ENCODE data around the gene SMAD6. TPM values are rescaled to one million over a fixed set of nuclear protein-coding genes. Genes with fewer than 3 reads are reported as not detected.

Gene SMAD6
- total and polyA plus RNA-seq, 10 of the 15 experiments (the other 5 are each of a cell fraction or from before 2014, with no cell fraction given), result under 0.01 to 0.10 (median 0.03) TPM; not detected in 7

DNA sequence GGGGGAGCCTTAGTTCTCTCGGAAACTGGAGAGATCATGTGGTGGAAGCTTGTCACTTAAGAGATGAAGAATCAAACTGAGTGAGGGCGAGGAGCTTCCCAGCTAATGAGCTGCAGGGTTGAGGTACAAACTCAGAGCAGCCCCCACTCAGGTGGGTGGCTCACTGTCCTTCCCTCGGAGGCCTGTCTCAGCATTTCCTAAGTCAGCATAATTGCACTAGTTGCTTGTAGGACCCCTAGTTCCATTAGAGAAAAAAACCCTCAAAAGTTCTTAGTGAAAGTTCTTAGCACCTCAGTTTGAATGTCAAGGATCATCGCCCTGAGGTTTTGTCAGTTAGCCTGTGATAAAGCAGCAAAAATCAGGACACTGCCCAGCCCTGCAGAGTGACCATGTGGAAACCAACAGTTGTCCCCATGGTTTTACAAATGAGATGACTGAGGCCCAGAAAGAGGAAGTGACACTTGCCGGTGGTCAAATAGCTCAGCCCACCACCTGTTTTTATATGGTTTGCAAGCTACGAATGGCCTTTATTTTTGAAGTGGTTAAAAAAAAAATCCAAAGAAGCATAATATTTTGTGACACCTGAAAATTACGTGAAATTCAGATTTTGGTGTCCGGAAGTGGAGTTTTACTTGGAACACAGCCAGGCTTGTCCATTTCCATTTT, 11.9 kb downstream of the SMAD6 start (continued):
- TF ChIP-seq ETV6 (conservative IDR thresholded peaks at IDR 0.05 in 1 of 2, IDR thresholded peaks at IDR 0.05 in 1 of 2; ENCODE audit: borderline replicate concordance in 1 of 2, low read depth in 1 of 2) (no peak), HDGF (IDR thresholded peaks at IDR 0.05) (no peak), HCFC1 (IDR thresholded peaks at IDR 0.05; ENCODE audit: low read length) (no peak), ESRRA (IDR thresholded peaks at IDR 0.05; ENCODE audit: low read length) (no peak), TCF7 (IDR thresholded peaks at IDR 0.05; ENCODE audit: borderline replicate concordance) (peak; percentile 87), STAT1 (conservative IDR thresholded peaks at IDR 0.05) (no peak), SIN3A (IDR thresholded peaks at IDR 0.05; ENCODE audit: low read depth, low read length) (no peak), RFX5 (IDR thresholded peaks at IDR 0.05; ENCODE audit: low read depth, low read length) (no peak), PAX8 (IDR thresholded peaks at IDR 0.05) (no peak), TARDBP (IDR thresholded peaks at IDR 0.05; ENCODE audit: borderline replicate concordance) (no peak), BHLHE40 (IDR thresholded peaks at IDR 0.05; ENCODE audit: borderline replicate concordance in 1 of 2, low read depth in 2 of 2, low read length in 1 of 2) (peak; percentile 34 to 56; a peak in 2 of 4 replicates), ZNF622 (IDR thresholded peaks at IDR 0.05) (no peak), IRF4 (IDR thresholded peaks at IDR 0.05; ENCODE audit: low read depth, low read length) (peak; percentile 92), RBBP5 (conservative IDR thresholded peaks at IDR 0.05) (no peak), MEF2A (IDR thresholded peaks at IDR 0.05; ENCODE audit: insufficient read depth, low read depth, low read length) (0 out of 2 replicates have a peak, but pooled peaks have one; percentile 22), TBL1XR1 (IDR thresholded peaks at IDR 0.05; ENCODE audit: low read depth, low read length) (no peak), NR2C2 (IDR thresholded peaks at IDR 0.05; ENCODE audit: borderline replicate concordance, control insufficient read depth, insufficient read length, low read depth) (no peak), MEF2B (IDR thresholded peaks at IDR 0.05; ENCODE audit: partially characterized antibody, poor library complexity, severe bottlenecking) (peak; percentile 48), SMC3 (IDR thresholded peaks at IDR 0.05; ENCODE audit: borderline replicate concordance, low read length) (no peak), CREB1 (IDR thresholded peaks at IDR 0.05; ENCODE audit: low read depth) (no peak), POLR2A (IDR thresholded peaks at IDR 0.05; ENCODE audit: low read depth, low read length) (no peak), ZSCAN29 (IDR thresholded peaks at IDR 0.05) (no peak), JUND (IDR thresholded peaks at IDR 0.05; ENCODE audit: low read depth, low read length) (no peak), SMAD1 (IDR thresholded peaks at IDR 0.05; ENCODE audit: low read depth, partially characterized antibody) (peak; percentile 27), GABPA (IDR thresholded peaks at IDR 0.05; ENCODE audit: low read depth) (no peak), GATAD2B (conservative IDR thresholded peaks at IDR 0.05; ENCODE audit: low read depth) (0 out of 2 replicates have a peak, but pooled peaks have one; percentile 62), HDAC2 (IDR thresholded peaks at IDR 0.05) (no peak)
- TF ChIP-seq, protein P1, sequence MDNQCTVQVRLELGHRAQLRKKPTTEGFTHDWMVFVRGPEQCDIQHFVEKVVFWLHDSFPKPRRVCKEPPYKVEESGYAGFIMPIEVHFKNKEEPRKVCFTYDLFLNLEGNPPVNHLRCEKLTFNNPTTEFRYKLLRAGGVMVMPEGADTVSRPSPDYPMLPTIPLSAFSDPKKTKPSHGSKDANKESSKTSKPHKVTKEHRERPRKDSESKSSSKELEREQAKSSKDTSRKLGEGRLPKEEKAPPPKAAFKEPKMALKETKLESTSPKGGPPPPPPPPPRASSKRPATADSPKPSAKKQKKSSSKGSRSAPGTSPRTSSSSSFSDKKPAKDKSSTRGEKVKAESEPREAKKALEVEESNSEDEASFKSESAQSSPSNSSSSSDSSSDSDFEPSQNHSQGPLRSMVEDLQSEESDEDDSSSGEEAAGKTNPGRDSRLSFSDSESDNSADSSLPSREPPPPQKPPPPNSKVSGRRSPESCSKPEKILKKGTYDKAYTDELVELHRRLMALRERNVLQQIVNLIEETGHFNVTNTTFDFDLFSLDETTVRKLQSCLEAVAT (IDR thresholded peaks at IDR 0.05), result 0 out of 2 replicates have a peak, but pooled peaks have one; percentile 29
- TF ChIP-seq, protein P2, sequence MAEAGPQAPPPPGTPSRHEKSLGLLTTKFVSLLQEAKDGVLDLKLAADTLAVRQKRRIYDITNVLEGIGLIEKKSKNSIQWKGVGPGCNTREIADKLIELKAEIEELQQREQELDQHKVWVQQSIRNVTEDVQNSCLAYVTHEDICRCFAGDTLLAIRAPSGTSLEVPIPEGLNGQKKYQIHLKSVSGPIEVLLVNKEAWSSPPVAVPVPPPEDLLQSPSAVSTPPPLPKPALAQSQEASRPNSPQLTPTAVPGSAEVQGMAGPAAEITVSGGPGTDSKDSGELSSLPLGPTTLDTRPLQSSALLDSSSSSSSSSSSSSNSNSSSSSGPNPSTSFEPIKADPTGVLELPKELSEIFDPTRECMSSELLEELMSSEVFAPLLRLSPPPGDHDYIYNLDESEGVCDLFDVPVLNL (IDR thresholded peaks at IDR 0.05; ENCODE audit: low read depth, low read length), result no peak
- TF ChIP-seq, protein P3, sequence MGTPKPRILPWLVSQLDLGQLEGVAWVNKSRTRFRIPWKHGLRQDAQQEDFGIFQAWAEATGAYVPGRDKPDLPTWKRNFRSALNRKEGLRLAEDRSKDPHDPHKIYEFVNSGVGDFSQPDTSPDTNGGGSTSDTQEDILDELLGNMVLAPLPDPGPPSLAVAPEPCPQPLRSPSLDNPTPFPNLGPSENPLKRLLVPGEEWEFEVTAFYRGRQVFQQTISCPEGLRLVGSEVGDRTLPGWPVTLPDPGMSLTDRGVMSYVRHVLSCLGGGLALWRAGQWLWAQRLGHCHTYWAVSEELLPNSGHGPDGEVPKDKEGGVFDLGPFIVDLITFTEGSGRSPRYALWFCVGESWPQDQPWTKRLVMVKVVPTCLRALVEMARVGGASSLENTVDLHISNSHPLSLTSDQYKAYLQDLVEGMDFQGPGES (IDR thresholded peaks at IDR 0.05), result no peak

All from GM12878 (cell line).